Esophagus muscularis mucosa (tissue), 3 donors: ENCODE results near the gene KCNJ9.
A peak's percentile ranks its signal among the peaks of the same experiment; 100 is the strongest.

Experiments
- CTCF ChIP-seq, 3 experiments: fragments of 200-600 bp in 2 of 3; fragments of 450-650 bp in 1 of 3; sonication (generic) in 2 of 3; IDR thresholded peaks; one replicate each; pipeline ENCODE4 v1.5.1; 2017 to 2019; ENCODE audit warnings: antibody characterized with exemption in 3 of 3, mild to moderate bottlenecking in 2 of 3, moderate library complexity in 1 of 3
- POLR2AphosphoS5 ChIP-seq, 2 donors: sonication (generic); formaldehyde crosslinking; IDR thresholded peaks; one replicate each; pipeline ENCODE4 v1.6.1; 2017; ENCODE audit warnings: antibody characterized with exemption in 2 of 2

DNA sequence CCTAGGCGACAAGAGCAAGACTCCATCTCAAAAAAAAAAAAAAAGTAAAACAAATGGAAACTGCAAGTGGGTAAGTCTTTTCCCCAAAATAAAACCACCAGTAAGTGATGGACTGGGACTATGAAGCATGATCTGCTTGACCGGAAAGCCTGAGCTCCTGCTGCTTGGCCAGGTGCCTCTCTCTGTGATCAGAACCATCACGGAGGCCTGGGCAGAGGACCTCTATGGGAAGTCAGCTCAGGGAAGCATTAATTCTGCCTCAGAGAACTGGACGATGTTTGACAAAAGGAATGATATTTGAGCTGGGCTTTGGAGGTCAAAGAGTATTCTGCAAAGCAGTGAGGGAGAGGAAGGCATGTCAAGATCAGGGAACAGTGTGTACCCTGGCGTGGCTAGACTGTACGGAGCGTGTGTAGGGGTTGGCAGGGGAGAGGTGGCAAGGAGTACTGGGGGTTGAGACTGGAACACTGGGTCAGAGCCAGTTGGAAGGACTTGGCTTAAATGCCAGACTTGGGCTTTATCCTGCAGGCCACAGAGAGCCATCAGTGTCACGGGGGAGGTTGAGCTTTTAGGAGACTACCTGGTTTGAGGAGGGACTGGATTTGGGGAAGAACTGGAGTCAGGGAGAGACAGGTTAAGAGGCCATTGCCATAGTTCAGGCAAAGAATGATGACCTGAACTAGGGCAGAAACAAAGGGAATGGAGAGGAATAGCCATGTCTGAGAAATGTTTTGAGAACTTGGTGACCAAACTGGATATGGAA is 50.6 kb downstream of the KCNJ9 start:
- TF ChIP-seq CTCF (IDR thresholded peaks at IDR 0.05) (no peak), POLR2AphosphoS5 (IDR thresholded peaks at IDR 0.05) (peak; percentile 85 to 94)
